Muscle layer of duodenum (tissue), 2 donors: ENCODE measurements around the gene TMEM250.
A peak's percentile ranks its signal among the peaks of the same experiment; 100 is the strongest.

Source experiments
- H3K27ac ChIP-seq: one replicate; pipeline ENCODE4 v1.7.0; 2013; ENCODE audit warnings: mild to moderate bottlenecking, low read length
- H3K27me3 ChIP-seq: one replicate; pipeline ENCODE4 v1.7.0; 2013; ENCODE audit warnings: low read depth, mild to moderate bottlenecking, control low read depth, low read length
- H3K36me3 ChIP-seq, 2 donors: one replicate each; pipeline ENCODE4 v1.7.0; 2013; ENCODE audit warnings: low read length in 2 of 2, control low read depth in 1 of 2, mild to moderate bottlenecking in 1 of 2; ENCODE audit not compliant: insufficient read depth in 2 of 2, control insufficient read depth in 1 of 2
- H3K4me1 ChIP-seq, 2 donors: one replicate each; pipeline ENCODE4 v1.7.0; 2013; ENCODE audit warnings: low read length in 2 of 2, mild to moderate bottlenecking in 2 of 2, control low read depth in 1 of 2, moderate library complexity in 1 of 2; ENCODE audit not compliant: insufficient read depth in 2 of 2, control insufficient read depth in 1 of 2
- H3K4me3 ChIP-seq, 2 donors: one replicate each; pipeline ENCODE4 v1.7.0; 2013; ENCODE audit warnings: low read length in 2 of 2, low read depth in 1 of 2, mild to moderate bottlenecking in 1 of 2
- H3K9me3 ChIP-seq, 2 donors: one replicate each; pipeline ENCODE4 v1.7.0; 2013; ENCODE audit warnings: low read length in 2 of 2, control low read depth in 1 of 2, mild to moderate bottlenecking in 1 of 2; ENCODE audit not compliant: control insufficient read depth in 1 of 2
- donor health status: healthy.

The TMEM250 gene

GRCh38 chr9:136118320-136119060 lies at the start of gene TMEM250:
Gene TMEM250 (minus strand): TSS chr9:136118875. CDS start chr9:136116900, 1,975 bp downstream.
- Histone ChIP-seq H3K4me3 (peak within 1 kb of the TSS; percentile 56 to 75), H3K36me3 (peaks cover 0 to 24% of the 10 kb centered on the region in 2 donors), H3K27ac (peak within 1 kb of the TSS; percentile 63), H3K9me3 (no peaks in the 10 kb centered on the region), H3K4me1 (peaks cover 6 to 26% of the 10 kb centered on the region in 2 donors), H3K27me3 (no peaks in the 10 kb centered on the region)

DNA sequence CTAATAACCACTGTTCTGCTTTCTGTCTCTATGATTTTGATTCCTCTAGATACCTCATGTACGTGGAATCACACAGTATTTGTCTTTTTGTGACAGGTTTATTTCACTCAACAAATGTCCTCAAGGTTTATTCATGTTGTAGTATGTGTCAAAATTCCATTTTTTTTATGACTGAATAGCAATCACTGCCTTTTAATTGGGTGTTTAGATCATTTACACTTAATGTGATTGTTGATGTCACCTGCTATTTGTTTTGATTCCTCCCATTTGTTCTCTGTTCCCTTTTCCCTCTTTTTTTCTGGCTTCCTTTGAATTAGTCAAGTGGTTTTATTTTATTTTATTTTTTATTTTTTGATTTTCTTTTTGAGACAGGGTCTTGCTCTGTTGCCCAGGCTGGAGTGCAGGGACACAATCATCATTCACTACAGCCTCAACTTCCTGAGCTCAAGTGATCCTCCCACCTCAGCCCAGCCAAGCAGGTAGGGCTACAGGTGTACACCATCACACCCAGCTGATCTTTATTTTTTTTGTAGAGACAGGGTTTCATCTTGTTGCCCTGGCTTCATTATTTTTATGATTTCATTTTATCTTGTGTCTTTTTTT lies 44.7 kb upstream of the TMEM250 start:
- Histone ChIP-seq H3K4me1 (no peaks in the 10 kb centered on the region), H3K9me3 (peaks cover 0 to 3% of the 10 kb centered on the region in 2 donors), H3K36me3 (no peaks in the 10 kb centered on the region), H3K27ac (no peak overlapping the region), H3K4me3 (no peak overlapping the region), H3K27me3 (no peaks in the 10 kb centered on the region)

DNA sequence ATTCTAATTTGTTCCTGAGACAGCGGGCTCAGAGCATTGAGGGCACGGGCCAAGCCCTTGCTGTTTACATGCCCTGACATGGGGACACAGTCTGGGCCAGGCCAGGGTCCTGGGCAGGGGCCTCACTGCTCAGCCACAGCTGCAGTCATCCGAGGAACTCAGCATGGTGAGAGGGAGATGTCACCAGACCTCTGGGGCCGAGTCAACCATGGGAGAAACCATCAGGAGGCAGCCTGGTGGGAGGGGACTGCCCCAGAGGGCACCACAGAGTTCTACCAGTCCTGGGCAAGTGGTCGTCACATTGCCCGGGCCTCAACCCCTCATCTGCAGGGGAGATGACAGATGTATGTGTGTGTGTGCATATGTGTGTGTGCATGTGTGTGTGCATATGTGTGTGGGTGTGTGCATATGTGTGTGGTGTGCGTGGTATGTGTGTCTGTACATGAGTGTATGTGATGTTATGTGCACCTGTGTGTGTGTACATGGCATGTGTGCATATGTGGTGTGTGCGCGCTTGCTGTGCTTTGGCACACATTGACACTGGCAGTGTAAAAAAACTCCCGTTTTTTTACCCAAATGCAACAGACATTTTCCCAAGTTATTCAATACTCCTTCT lies 42.4 kb upstream of the TMEM250 start:
- peaks cover 0 to 3% of the 10 kb centered on the region in 2 donors for H3K9me3 ChIP-seq
- no peaks in the 10 kb centered on the region for H3K27me3 ChIP-seq
- no peaks in the 10 kb centered on the region for H3K4me1 ChIP-seq
- no peak overlapping the region for H3K27ac ChIP-seq
- no peaks in the 10 kb centered on the region for H3K36me3 ChIP-seq
- no peak overlapping the region for H3K4me3 ChIP-seq

GRCh38 chr9:136160381-136160841 lies 41.7 kb upstream of the TMEM250 start:
- Histone ChIP-seq H3K27me3 (no peaks in the 10 kb centered on the region), H3K36me3 (no peaks in the 10 kb centered on the region), H3K4me1 (no peaks in the 10 kb centered on the region), H3K9me3 (peaks cover 0 to 3% of the 10 kb centered on the region in 2 donors), H3K27ac (no peak overlapping the region), H3K4me3 (no peak overlapping the region)

GRCh38 chr9:136159851-136160250 lies 41.2 kb upstream of the TMEM250 start:
- no peaks in the 10 kb centered on the region for H3K27me3 ChIP-seq

GRCh38 chr9:136157477-136158265 lies 39.0 kb upstream of the TMEM250 start:
- Histone ChIP-seq H3K4me1 (no peaks in the 10 kb centered on the region), H3K9me3 (no peaks in the 10 kb centered on the region), H3K27me3 (no peaks in the 10 kb centered on the region), H3K36me3 (no peaks in the 10 kb centered on the region), H3K4me3 (no peak overlapping the region), H3K27ac (no peak overlapping the region)

More at GRCh38 chr9:136159851-136160250, 41.2 kb upstream of the TMEM250 start:
- H3K36me3 ChIP-seq, result no peaks in the 10 kb centered on the region
- no peak overlapping the region for H3K27ac ChIP-seq
- peaks cover 0 to 3% of the 10 kb centered on the region in 2 donors for H3K9me3 ChIP-seq
- H3K4me1 ChIP-seq, result no peaks in the 10 kb centered on the region
- no peak overlapping the region for H3K4me3 ChIP-seq

GRCh38 chr9:136156209-136157120 lies 37.8 kb upstream of the TMEM250 start:
- H3K27ac ChIP-seq, result no peak overlapping the region
- H3K4me1 ChIP-seq, result no peaks in the 10 kb centered on the region
- H3K9me3 ChIP-seq, result no peaks in the 10 kb centered on the region
- H3K4me3 ChIP-seq, result no peak overlapping the region
- no peaks in the 10 kb centered on the region for H3K27me3 ChIP-seq
- H3K36me3 ChIP-seq, result no peaks in the 10 kb centered on the region

DNA sequence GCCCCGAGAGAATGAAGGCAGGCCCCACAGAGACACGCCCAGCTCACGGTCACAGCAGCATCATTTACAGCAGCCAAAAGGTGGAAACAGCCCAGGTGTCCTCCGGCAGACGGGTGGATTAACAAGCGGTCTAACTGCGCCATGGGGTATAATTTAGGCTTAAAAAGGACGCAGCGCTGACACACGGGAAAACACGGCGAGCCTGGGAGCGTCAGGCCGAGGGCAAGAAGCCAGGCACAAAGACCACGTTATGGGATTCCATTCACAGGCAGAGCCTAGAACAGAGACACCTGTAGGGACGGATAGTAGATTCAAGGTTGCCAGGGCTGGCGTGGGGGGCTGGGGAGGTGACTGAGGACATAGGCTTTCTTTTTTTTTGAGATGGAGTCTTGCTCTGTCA lies 36.9 kb upstream of the TMEM250 start:
- no peaks in the 10 kb centered on the region for H3K36me3 ChIP-seq
- no peak overlapping the region for H3K4me3 ChIP-seq
- H3K27me3 ChIP-seq, result no peaks in the 10 kb centered on the region
- H3K9me3 ChIP-seq, result no peaks in the 10 kb centered on the region
- no peaks in the 10 kb centered on the region for H3K4me1 ChIP-seq
- no peak overlapping the region for H3K27ac ChIP-seq

- H3K27me3 ChIP-seq, result no peaks in the 10 kb centered on the region
- H3K36me3 ChIP-seq, result no peaks in the 10 kb centered on the region
- no peak overlapping the region for H3K27ac ChIP-seq
- no peaks in the 10 kb centered on the region for H3K4me1 ChIP-seq
- no peaks in the 10 kb centered on the region for H3K9me3 ChIP-seq
- H3K4me3 ChIP-seq, result no peak overlapping the region
Observed at GRCh38 chr9:136154943-136155342, 36.3 kb upstream of the TMEM250 start.

GRCh38 chr9:136153381-136154065 lies 34.8 kb upstream of the TMEM250 start:
- H3K27me3 ChIP-seq, result no peaks in the 10 kb centered on the region
- no peaks in the 10 kb centered on the region for H3K36me3 ChIP-seq
- no peaks in the 10 kb centered on the region for H3K4me1 ChIP-seq
- H3K9me3 ChIP-seq, result no peaks in the 10 kb centered on the region
- no peak overlapping the region for H3K27ac ChIP-seq
- no peak overlapping the region for H3K4me3 ChIP-seq
